A673 (cell line): ENCODE data around the gene SCUBE2.

Experiments
- CTCF ChIP-seq: fragments of 300-800, 200-600 bp; sonication (generic); conservative IDR thresholded peaks from 2 replicates; pipeline ENCODE4 v1.5.1; 2017; ENCODE audit warnings: low read depth, mild to moderate bottlenecking, antibody characterized with exemption, low read length, moderate library complexity, mixed read lengths
- EZH2 ChIP-seq: fragments of 200-600 bp; sonication (generic); IDR thresholded peaks from 2 replicates; pipeline ENCODE4 v1.6.1; 2017; ENCODE audit warnings: borderline replicate concordance, low read depth, mild to moderate bottlenecking, mixed read lengths, antibody characterized with exemption, low read length; ENCODE audit not compliant: poor library complexity, severe bottlenecking

- TF ChIP-seq CTCF (no peak), EZH2 (no peak)
These were observed 118.3 kb downstream of the SCUBE2 start for GRCh38 chr11:8973121-8973520.
